Fibroblast of lung (primary cell): Measurements from ENCODE around the gene HLA-DRB1. TPM values are rescaled to one million over a fixed set of nuclear protein-coding genes. Genes with fewer than 3 reads are reported as not detected.
"Not testable (repeated sequence)": the region's sequence is repeated elsewhere in the genome, so short reads cannot be mapped to it uniquely, and the experiment has no call there.

Experiments used
- DNase-seq, 2 donors: peaks; one replicate each; pipeline versions ENCODE4 v3.0.0 to v3.0.0-alpha.2; 2010; ENCODE audit warnings: low read depth in 2 of 2
- H2AFZ ChIP-seq: 2 replicates; pipeline ENCODE4 v1.5.1; 2012; ENCODE audit warnings: low read length, control low read depth, inconsistent platforms
- H3K27ac ChIP-seq: 2 replicates; pipeline ENCODE4 v1.5.1; 2011; ENCODE audit warnings: low read length, control low read depth; ENCODE audit not compliant: insufficient read depth
- H3K27me3 ChIP-seq: 2 replicates; pipeline ENCODE4 v1.5.1; 2011; ENCODE audit warnings: mild to moderate bottlenecking, low read length; ENCODE audit not compliant: control insufficient read depth, insufficient read depth
- H3K36me3 ChIP-seq: 2 replicates; pipeline ENCODE4 v1.5.1; 2011; ENCODE audit warnings: low read length; ENCODE audit not compliant: control insufficient read depth, insufficient read depth
- H3K4me1 ChIP-seq: 2 replicates; pipeline ENCODE4 v1.5.1; 2011; ENCODE audit warnings: low read length; ENCODE audit not compliant: control insufficient read depth, insufficient read depth; ENCODE audit errors: extremely low read depth
- H3K4me2 ChIP-seq: 2 replicates; pipeline ENCODE4 v1.5.1; 2011; ENCODE audit warnings: low read length, control low read depth; ENCODE audit not compliant: insufficient read depth; ENCODE audit errors: extremely low read depth
- H3K4me3 ChIP-seq, 4 experiments: fragments of 200-600 bp in 1 of 4; sonication (generic) in 1 of 4; replicated peaks in 1 of 4; 2 replicates each; pipeline ENCODE4 v1.5.1; 2011 to 2016; ENCODE audit warnings: low read length in 4 of 4, low read depth in 3 of 4, mild to moderate bottlenecking in 3 of 4, control low read depth in 2 of 4, inconsistent platforms in 1 of 4, mixed read lengths in 1 of 4; ENCODE audit not compliant: insufficient read depth in 1 of 4; ENCODE audit errors: control extremely low read depth in 1 of 4
- H3K79me2 ChIP-seq: 2 replicates; pipeline ENCODE4 v1.5.1; 2012; ENCODE audit warnings: mild to moderate bottlenecking, low read length, inconsistent platforms; ENCODE audit not compliant: control insufficient read depth, insufficient read depth
- H3K9ac ChIP-seq: 2 replicates; pipeline ENCODE4 v1.5.1; 2011; ENCODE audit warnings: mild to moderate bottlenecking, low read length, control low read depth; ENCODE audit not compliant: insufficient read depth
- H3K9me3 ChIP-seq: 2 replicates; pipeline ENCODE4 v1.5.1; 2012; ENCODE audit warnings: low read depth, low read length; ENCODE audit not compliant: control insufficient read depth, insufficient read depth
- H4K20me1 ChIP-seq: 2 replicates; pipeline ENCODE4 v1.5.1; 2011; ENCODE audit warnings: low read length; ENCODE audit not compliant: control insufficient read depth, insufficient read depth; ENCODE audit errors: extremely low read depth
- EZH2 ChIP-seq: IDR thresholded peaks from 2 replicates; pipeline ENCODE4 v1.5.1; 2012; ENCODE audit warnings: low read length, control low read depth, mild to moderate bottlenecking; ENCODE audit errors: missing control alignments
- polyA plus RNA-seq, 2 donors: library from polyadenylated mRNA; depleted of rRNA in 1 of 2; stranded (reverse) in 1 of 2; unstranded in 1 of 2; fragments of >200 nt; gene quantifications; 2 replicates each; pipeline ENCODE4 v1.2.1, GENCODE V29; 2011 to 2012; ENCODE audit warnings: missing spikeins in 1 of 2
- total RNA-seq: library from RNA; depleted of rRNA; stranded (reverse); fragments of >200 nt; gene quantifications from 2 replicates; pipeline ENCODE4 v1.2.1, GENCODE V29; 2014
- TF ChIP-seq, protein P1 (sequence below), 2 donors: IDR thresholded peaks in 1 of 2; conservative IDR thresholded peaks in 1 of 2; 1 replicate in 1 of 2; 2 replicates in 1 of 2; pipeline ENCODE4 v1.5.1; 2011 to 2012; ENCODE audit warnings: low read length in 2 of 2, control low read depth in 1 of 2, inconsistent platforms in 1 of 2, low read depth in 1 of 2, mild to moderate bottlenecking in 1 of 2

Gene HLA-DRB1
- total and polyA plus RNA-seq, 2 donors (not counting 1 experiment from before 2014, with no cell fraction given) = under 0.01 to 0.42 TPM

DNA sequence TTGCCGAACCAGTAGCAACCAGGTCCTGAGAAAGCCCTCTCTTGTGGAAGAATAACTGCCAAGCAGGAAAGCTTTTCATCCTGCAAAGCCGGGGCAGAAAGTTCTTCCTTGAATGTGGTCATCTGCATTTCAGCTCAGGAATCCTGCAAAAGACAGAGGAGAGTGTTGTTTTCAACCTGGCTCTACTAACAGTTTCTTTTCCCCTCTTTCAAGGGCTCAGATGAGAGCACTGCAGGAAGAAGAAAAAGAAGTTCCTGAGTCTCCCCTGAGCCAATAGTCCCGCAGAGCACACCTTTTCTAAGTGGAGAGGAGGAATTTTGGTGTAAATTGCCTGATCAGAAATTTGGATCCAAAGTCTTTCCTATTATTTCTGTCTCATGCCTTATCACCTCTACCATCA is 10.7 kb downstream of the HLA-DRB1 start:
- H2AFZ ChIP-seq = no peak overlapping the region
- H3K27ac ChIP-seq = no peak overlapping the region
- peaks cover 4% of the 10 kb centered on the region for H3K27me3 ChIP-seq
- H3K4me3 ChIP-seq = no peak overlapping the region
- H3K79me2 ChIP-seq = no peaks in the 10 kb centered on the region
- H3K36me3 ChIP-seq = no peaks in the 10 kb centered on the region
- H3K4me1 ChIP-seq = no peaks in the 10 kb centered on the region
- no peaks in the 10 kb centered on the region for H3K9me3 ChIP-seq
- H3K4me2 ChIP-seq = no peak overlapping the region
- DNase-seq = no peak
- TF ChIP-seq, protein P1, sequence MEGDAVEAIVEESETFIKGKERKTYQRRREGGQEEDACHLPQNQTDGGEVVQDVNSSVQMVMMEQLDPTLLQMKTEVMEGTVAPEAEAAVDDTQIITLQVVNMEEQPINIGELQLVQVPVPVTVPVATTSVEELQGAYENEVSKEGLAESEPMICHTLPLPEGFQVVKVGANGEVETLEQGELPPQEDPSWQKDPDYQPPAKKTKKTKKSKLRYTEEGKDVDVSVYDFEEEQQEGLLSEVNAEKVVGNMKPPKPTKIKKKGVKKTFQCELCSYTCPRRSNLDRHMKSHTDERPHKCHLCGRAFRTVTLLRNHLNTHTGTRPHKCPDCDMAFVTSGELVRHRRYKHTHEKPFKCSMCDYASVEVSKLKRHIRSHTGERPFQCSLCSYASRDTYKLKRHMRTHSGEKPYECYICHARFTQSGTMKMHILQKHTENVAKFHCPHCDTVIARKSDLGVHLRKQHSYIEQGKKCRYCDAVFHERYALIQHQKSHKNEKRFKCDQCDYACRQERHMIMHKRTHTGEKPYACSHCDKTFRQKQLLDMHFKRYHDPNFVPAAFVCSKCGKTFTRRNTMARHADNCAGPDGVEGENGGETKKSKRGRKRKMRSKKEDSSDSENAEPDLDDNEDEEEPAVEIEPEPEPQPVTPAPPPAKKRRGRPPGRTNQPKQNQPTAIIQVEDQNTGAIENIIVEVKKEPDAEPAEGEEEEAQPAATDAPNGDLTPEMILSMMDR (conservative IDR thresholded peaks at IDR 0.05 in 1 of 2, IDR thresholded peaks at IDR 0.05 in 1 of 2; ENCODE audit: low read depth in 1 of 2, low read length in 2 of 2) = no peak
- no peak for TF ChIP-seq EZH2
- H3K9ac ChIP-seq = no peak overlapping the region
- no peaks in the 10 kb centered on the region for H4K20me1 ChIP-seq

DNA sequence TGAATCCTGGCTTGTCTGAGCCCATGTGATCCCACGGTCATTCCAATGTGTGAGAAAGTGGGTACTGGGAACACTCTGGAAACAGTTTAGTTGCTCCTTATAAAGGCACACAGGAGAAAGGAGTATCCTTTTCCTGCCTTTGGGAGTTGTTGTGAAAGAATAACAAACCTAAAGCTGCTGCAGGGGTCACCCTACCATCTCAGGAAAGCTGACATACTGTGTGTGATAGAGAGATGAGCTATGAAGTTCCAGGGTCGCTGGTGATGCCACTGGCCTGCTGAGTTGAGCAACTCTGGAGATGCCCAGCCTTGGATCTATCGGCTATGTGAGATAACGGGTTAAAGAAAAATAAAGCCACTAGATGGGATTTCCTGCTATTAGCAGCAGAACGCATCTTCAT is 12.2 kb downstream of the HLA-DRB1 start:
- not testable (repeated sequence) for H3K27me3 ChIP-seq, H3K9ac ChIP-seq, H2AFZ ChIP-seq, H3K36me3 ChIP-seq, DNase-seq, H3K9me3 ChIP-seq, H3K27ac ChIP-seq, H3K4me2 ChIP-seq, H4K20me1 ChIP-seq, H3K79me2 ChIP-seq, H3K4me1 ChIP-seq, H3K4me3 ChIP-seq

DNA sequence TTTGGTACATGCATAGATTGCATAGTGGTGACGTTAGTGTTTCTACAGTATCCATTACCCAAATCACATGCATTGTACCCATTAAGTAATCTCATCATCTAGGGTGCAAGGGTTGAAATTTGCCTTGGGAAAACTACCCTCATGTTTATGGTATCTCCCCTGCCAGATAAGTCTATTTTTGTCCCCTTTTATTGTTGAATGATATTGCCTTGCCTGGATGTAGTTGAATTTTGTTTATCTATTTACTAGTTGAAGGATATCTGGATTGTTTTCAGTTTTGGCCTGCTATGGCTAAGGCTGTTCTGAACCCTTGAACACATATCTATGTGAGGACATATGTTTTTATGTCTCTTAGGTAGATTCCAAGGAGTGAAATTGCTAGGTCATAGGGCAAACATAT is 13.4 kb downstream of the HLA-DRB1 start:
- no peak overlapping the region for H3K9ac ChIP-seq
- no peaks in the 10 kb centered on the region for H3K27me3 ChIP-seq
- no peak overlapping the region for H2AFZ ChIP-seq
- H3K4me2 ChIP-seq = no peak overlapping the region
- DNase-seq = no peak
- no peaks in the 10 kb centered on the region for H3K79me2 ChIP-seq
- no peak overlapping the region for H3K4me3 ChIP-seq
- H4K20me1 ChIP-seq = no peaks in the 10 kb centered on the region
- H3K9me3 ChIP-seq = no peaks in the 10 kb centered on the region
- TF ChIP-seq, protein P1 (conservative IDR thresholded peaks at IDR 0.05 in 1 of 2, IDR thresholded peaks at IDR 0.05 in 1 of 2; ENCODE audit: low read depth in 1 of 2, low read length in 2 of 2) = no peak
- no peaks in the 10 kb centered on the region for H3K36me3 ChIP-seq
- H3K4me1 ChIP-seq = no peaks in the 10 kb centered on the region
- H3K27ac ChIP-seq = no peak overlapping the region
